Hematopoietic multipotent progenitor cell treated with erythropoietin and hydrocortisone succinate and interleukin-3 and kit ligand, for 6 days (in vitro differentiated cells): ENCODE data around the gene SEC16A.

Experiments used
- DNase-seq: peaks from one replicate; pipeline ENCODE4 v3.0.0-alpha.2; 2015

Gene SEC16A

GRCh38 chr9:136482793-136483588, at the start of gene SEC16A:
SEC16A (minus strand) TSS chr9:136483040; CDS start chr9:136477615, 5,425 bp downstream.
- peak; percentile 100 for DNase-seq

- peak; percentile 16 for DNase-seq
Observed at GRCh38 chr9:136531904-136532798, 49.3 kb upstream of the SEC16A start.

GRCh38 chr9:136531186-136531903, 48.5 kb upstream of the SEC16A start:
- no peak for DNase-seq

GRCh38 chr9:136530461-136531089, 47.7 kb upstream of the SEC16A start:
- DNase-seq = no peak

GRCh38 chr9:136529516-136530460, 46.9 kb upstream of the SEC16A start:
- peak; percentile 27 for DNase-seq

- DNase-seq = no peak
Observed at GRCh38 chr9:136528716-136529341, 46.0 kb upstream of the SEC16A start.

- no peak for DNase-seq
Observed at GRCh38 chr9:136527721-136528710, 45.2 kb upstream of the SEC16A start.

- DNase-seq = no peak
Observed at GRCh38 chr9:136527131-136527530, 44.3 kb upstream of the SEC16A start.

- no peak for DNase-seq
Observed at GRCh38 chr9:136526625-136527066, 43.8 kb upstream of the SEC16A start.

GRCh38 chr9:136525841-136526499, 43.1 kb upstream of the SEC16A start:
- DNase-seq = no peak

- DNase-seq = no peak
Observed at GRCh38 chr9:136525207-136525606, 42.4 kb upstream of the SEC16A start.

GRCh38 chr9:136522314-136523237, 39.7 kb upstream of the SEC16A start:
- DNase-seq = no peak

GRCh38 chr9:136521537-136521936, 38.7 kb upstream of the SEC16A start:
- DNase-seq = peak; percentile 39

- DNase-seq = no peak
Observed at GRCh38 chr9:136520053-136520540, 37.3 kb upstream of the SEC16A start.

- DNase-seq = no peak
Observed at GRCh38 chr9:136519263-136520052, 36.6 kb upstream of the SEC16A start.

GRCh38 chr9:136518623-136519022, 35.8 kb upstream of the SEC16A start:
- no peak for DNase-seq

- DNase-seq = no peak
Observed at GRCh38 chr9:136517950-136518349, 35.1 kb upstream of the SEC16A start.
